Astrocyte (in vitro differentiated cells and primary cell): ENCODE measurements around the gene NCOA1. TPM values are rescaled to one million over a fixed set of nuclear protein-coding genes. Genes with fewer than 3 reads are reported as not detected.

ENCODE experiments used
- DNase-seq: peaks from one replicate; pipeline ENCODE4 v3.0.0-alpha.2; 2010; ENCODE audit warnings: low read depth
- FAIRE-seq: peaks from 2 replicates; lab custom pipeline; 2011; peaks lifted over from hg19 to GRCh38; lab: Jason Lieb, UNC
- H2AFZ ChIP-seq: 2 replicates; pipeline ENCODE4 v1.6.0; 2012; ENCODE audit warnings: low read depth, low read length, inconsistent platforms
- H3K27ac ChIP-seq: 2 replicates; pipeline ENCODE4 v1.5.1; 2011; ENCODE audit warnings: low read depth, low read length, inconsistent platforms
- H3K27me3 ChIP-seq: 2 replicates; pipeline ENCODE4 v1.6.0; 2011; ENCODE audit warnings: low read length, inconsistent platforms; ENCODE audit not compliant: insufficient read depth
- H3K36me3 ChIP-seq: 2 replicates; pipeline ENCODE4 v1.5.1; 2011; ENCODE audit warnings: low read length, inconsistent platforms; ENCODE audit not compliant: insufficient read depth
- H3K4me1 ChIP-seq: 2 replicates; pipeline ENCODE4 v1.5.1; 2011; ENCODE audit warnings: low read length, inconsistent platforms; ENCODE audit not compliant: insufficient read depth
- H3K4me2 ChIP-seq: 2 replicates; pipeline ENCODE4 v1.6.0; 2012; ENCODE audit warnings: low read length, inconsistent platforms
- H3K4me3 ChIP-seq: 2 replicates; pipeline ENCODE4 v1.5.1; 2011; ENCODE audit warnings: low read depth, mild to moderate bottlenecking, low read length, inconsistent platforms; ENCODE audit not compliant: insufficient read depth
- H3K79me2 ChIP-seq: 2 replicates; pipeline ENCODE4 v1.6.0; 2012; ENCODE audit warnings: mild to moderate bottlenecking, low read length, inconsistent platforms; ENCODE audit not compliant: insufficient read depth
- H3K9ac ChIP-seq: 2 replicates; pipeline ENCODE4 v1.6.0; 2012; ENCODE audit warnings: mild to moderate bottlenecking, low read length, inconsistent platforms
- H3K9me3 ChIP-seq: 2 replicates; pipeline ENCODE4 v1.5.1; 2012; ENCODE audit warnings: low read depth, mild to moderate bottlenecking, low read length, inconsistent platforms; ENCODE audit not compliant: insufficient read depth
- H4K20me1 ChIP-seq: 2 replicates; pipeline ENCODE4 v1.6.0; 2012; ENCODE audit warnings: low read length, inconsistent platforms; ENCODE audit not compliant: insufficient read depth
- H3K27ac Mint-ChIP-seq: one replicate; pipeline ENCODE4 v1.8.0; 2021; ENCODE audit warnings: mild to moderate bottlenecking, mixed read lengths; ENCODE audit not compliant: unreplicated experiment
- H3K27me3 Mint-ChIP-seq: one replicate; pipeline ENCODE4 v1.8.0; 2021; ENCODE audit warnings: low read depth, mixed read lengths; ENCODE audit not compliant: unreplicated experiment
- H3K36me3 Mint-ChIP-seq: one replicate; pipeline ENCODE4 v1.8.0; 2021; ENCODE audit warnings: low read depth, mixed read lengths; ENCODE audit not compliant: unreplicated experiment
- H3K4me1 Mint-ChIP-seq: one replicate; pipeline ENCODE4 v1.8.0; 2021; ENCODE audit warnings: low read depth, mixed read lengths; ENCODE audit not compliant: unreplicated experiment
- H3K4me3 Mint-ChIP-seq: one replicate; pipeline ENCODE4 v1.8.0; 2021; ENCODE audit warnings: mild to moderate bottlenecking, moderate library complexity, mixed read lengths; ENCODE audit not compliant: unreplicated experiment
- H3K9me3 Mint-ChIP-seq: one replicate; pipeline ENCODE4 v1.8.0; 2021; ENCODE audit warnings: mild to moderate bottlenecking, mixed read lengths; ENCODE audit not compliant: unreplicated experiment
- CTCF ChIP-seq: IDR thresholded peaks from 2 replicates; pipeline ENCODE4 v1.5.1; 2011; ENCODE audit warnings: low read depth, mild to moderate bottlenecking, inconsistent platforms, low read length, moderate library complexity; ENCODE audit not compliant: insufficient read depth
- EZH2 ChIP-seq: IDR thresholded peaks from 2 replicates; pipeline ENCODE4 v1.6.1; 2012; ENCODE audit warnings: mild to moderate bottlenecking, low read length, inconsistent platforms; ENCODE audit not compliant: insufficient read depth
- total RNA-seq: library from RNA; stranded (reverse); gene quantifications from 2 replicates; pipeline ENCODE4 v1.2.1, GENCODE V29; 2021

Gene NCOA1
- total RNA-seq, 1 donor from 2014 or later = 14.7 TPM

- no peak for FAIRE-seq
- no peaks in the 10 kb centered on the region for H3K27me3 ChIP-seq
Measured at GRCh38 chr2:24744356-24744755, 253.3 kb downstream of the NCOA1 start.

GRCh38 chr2:24745825-24746224 lies 254.8 kb downstream of the NCOA1 start:
- Histone ChIP-seq H3K27ac (no peak overlapping the region), H3K4me1 (no peaks in the 10 kb centered on the region), H3K9me3 (no peaks in the 10 kb centered on the region), H3K27me3 (no peaks in the 10 kb centered on the region), H3K79me2 (no peaks in the 10 kb centered on the region), H4K20me1 (no peaks in the 10 kb centered on the region), H3K4me3 (no peak overlapping the region), H3K9ac (no peak overlapping the region), H3K36me3 (peaks cover 3% of the 10 kb centered on the region), H2AFZ (no peak overlapping the region), H3K4me2 (no peak overlapping the region)
- H3K4me1 Mint-ChIP-seq = no peaks in the 10 kb centered on the region
- TF ChIP-seq EZH2 (no peak), CTCF (no peak)
- H3K36me3 Mint-ChIP-seq = peaks cover 3% of the 10 kb centered on the region
- no peaks in the 10 kb centered on the region for H3K27me3 Mint-ChIP-seq
- no peak overlapping the region for H3K4me3 Mint-ChIP-seq
- no peak for FAIRE-seq
- no peaks in the 10 kb centered on the region for H3K9me3 Mint-ChIP-seq
- no peak for DNase-seq
- no peak overlapping the region for H3K27ac Mint-ChIP-seq

More at GRCh38 chr2:24744356-24744755, 253.3 kb downstream of the NCOA1 start:
- H3K4me3 ChIP-seq = no peak overlapping the region
- no peaks in the 10 kb centered on the region for H3K4me1 ChIP-seq
- H3K36me3 ChIP-seq = peaks cover 3% of the 10 kb centered on the region
- H3K9me3 ChIP-seq = no peaks in the 10 kb centered on the region
- Mint-ChIP-seq H3K4me3 (no peak overlapping the region), H3K27ac (no peak overlapping the region), H3K9me3 (no peaks in the 10 kb centered on the region), H3K36me3 (peaks cover 3% of the 10 kb centered on the region), H3K4me1 (no peaks in the 10 kb centered on the region), H3K27me3 (no peaks in the 10 kb centered on the region)
- no peak overlapping the region for H3K9ac ChIP-seq
- no peak overlapping the region for H3K27ac ChIP-seq
- no peaks in the 10 kb centered on the region for H4K20me1 ChIP-seq
- no peaks in the 10 kb centered on the region for H3K79me2 ChIP-seq
- no peak for DNase-seq
- no peak for TF ChIP-seq CTCF
- no peak for TF ChIP-seq EZH2
- H3K4me2 ChIP-seq = no peak overlapping the region
- no peak overlapping the region for H2AFZ ChIP-seq

- Mint-ChIP-seq H3K4me1 (no peaks in the 10 kb centered on the region), H3K4me3 (no peak overlapping the region), H3K9me3 (no peaks in the 10 kb centered on the region), H3K27me3 (no peaks in the 10 kb centered on the region), H3K27ac (no peak overlapping the region), H3K36me3 (peaks cover 3% of the 10 kb centered on the region)
- Histone ChIP-seq H3K79me2 (no peaks in the 10 kb centered on the region), H3K36me3 (no peaks in the 10 kb centered on the region), H3K9ac (no peak overlapping the region), H3K9me3 (no peaks in the 10 kb centered on the region), H3K4me1 (no peaks in the 10 kb centered on the region), H3K4me2 (no peak overlapping the region), H2AFZ (no peak overlapping the region), H4K20me1 (no peaks in the 10 kb centered on the region), H3K4me3 (no peak overlapping the region), H3K27ac (no peak overlapping the region), H3K27me3 (no peaks in the 10 kb centered on the region)
- FAIRE-seq (no peak), DNase-seq (no peak)
- TF ChIP-seq EZH2 = no peak
- no peak for TF ChIP-seq CTCF
Measured at GRCh38 chr2:24747299-24747698, 256.2 kb downstream of the NCOA1 start.
